Measurements from ENCODE around the gene PRKCA.

PRKCA gene

GRCh38 chr17:66326476-66327047, 24.1 kb downstream of the PRKCA start:
- 0 out of 2 replicates have a peak, but pooled peaks have one; percentile 56 for TF ChIP-seq PATZ1 (CRISPR knock-in tag; IDR thresholded peaks at IDR 0.05; ENCODE audit: borderline replicate concordance)
- no peak for TF ChIP-seq ZFP3 (CRISPR knock-in tag; IDR thresholded peaks at IDR 0.05)
- no peak for TF ChIP-seq ZNF8 (CRISPR knock-in tag; IDR thresholded peaks at IDR 0.05)
- TF ChIP-seq TSHZ2 (CRISPR knock-in tag; IDR thresholded peaks at IDR 0.05), result peak; percentile 86
- TF ChIP-seq ISL1 (CRISPR knock-in tag; IDR thresholded peaks at IDR 0.05), result peak; percentile 90
- TF ChIP-seq CSRNP3 (CRISPR knock-in tag; IDR thresholded peaks at IDR 0.05), result no peak; the same call in 1 of the 2 replicates
- TF ChIP-seq ZNF565 (CRISPR knock-in tag; conservative IDR thresholded peaks at IDR 0.05; ENCODE audit: low read depth), result no peak
- TF ChIP-seq POU6F1 (CRISPR knock-in tag; IDR thresholded peaks at IDR 0.05; ENCODE audit: borderline replicate concordance, low read depth), result no peak; the same call in 1 of the 2 replicates
- TF ChIP-seq BACH2 (CRISPR knock-in tag; IDR thresholded peaks at IDR 0.05; ENCODE audit: borderline replicate concordance), result no peak
- no peak for TF ChIP-seq RARB (CRISPR knock-in tag; IDR thresholded peaks at IDR 0.05)
- no peak; the same call in 1 of the 2 replicates for TF ChIP-seq ZC3H10 (CRISPR knock-in tag; IDR thresholded peaks at IDR 0.05)
- peak; percentile 71; the same call in 1 of the 2 replicates for TF ChIP-seq CREB5 (CRISPR knock-in tag; IDR thresholded peaks at IDR 0.05; ENCODE audit: low read depth)
- TF ChIP-seq ESRRG (CRISPR knock-in tag; IDR thresholded peaks at IDR 0.05), result no peak
- no peak for TF ChIP-seq CSDC2 (CRISPR knock-in tag; IDR thresholded peaks at IDR 0.05)
- TF ChIP-seq SNAI2 (CRISPR knock-in tag; IDR thresholded peaks at IDR 0.05), result no peak
- TF ChIP-seq TCF4 (CRISPR knock-in tag; IDR thresholded peaks at IDR 0.05; ENCODE audit: borderline replicate concordance), result peak; percentile 93
- no peak for TF ChIP-seq OSR1 (CRISPR knock-in tag; IDR thresholded peaks at IDR 0.05)
- TF ChIP-seq GLIS3 (CRISPR knock-in tag; IDR thresholded peaks at IDR 0.05), result no peak
- no peak for TF ChIP-seq ZFP30 (CRISPR knock-in tag; IDR thresholded peaks at IDR 0.05)
- TF ChIP-seq PPARA (CRISPR knock-in tag; IDR thresholded peaks at IDR 0.05; ENCODE audit: borderline replicate concordance), result no peak
- no peak for TF ChIP-seq ZNF70 (CRISPR knock-in tag; IDR thresholded peaks at IDR 0.05)
- no peak for TF ChIP-seq TOX (CRISPR knock-in tag; IDR thresholded peaks at IDR 0.05; ENCODE audit: borderline replicate concordance)
- TF ChIP-seq ARNTL (CRISPR knock-in tag; IDR thresholded peaks at IDR 0.05; ENCODE audit: borderline replicate concordance, low read depth), result no peak
- ATAC-seq, result peak; percentile 79

GRCh38 chr17:66330646-66331037, 28.2 kb downstream of the PRKCA start:
- ATAC-seq, result peak; percentile 61
- 0 out of 2 replicates have a peak, but pooled peaks have one; percentile 16 for TF ChIP-seq CSRNP3 (CRISPR knock-in tag; IDR thresholded peaks at IDR 0.05)
- 0 out of 2 replicates have a peak, but pooled peaks have one; percentile 8 for TF ChIP-seq TCF4 (CRISPR knock-in tag; IDR thresholded peaks at IDR 0.05; ENCODE audit: borderline replicate concordance)
- no peak for TF ChIP-seq ZC3H10 (CRISPR knock-in tag; IDR thresholded peaks at IDR 0.05)
- TF ChIP-seq CSDC2 (CRISPR knock-in tag; IDR thresholded peaks at IDR 0.05), result no peak
- TF ChIP-seq POU6F1 (CRISPR knock-in tag; IDR thresholded peaks at IDR 0.05; ENCODE audit: borderline replicate concordance, low read depth), result 0 out of 2 replicates have a peak, but pooled peaks have one; percentile 23
- no peak for TF ChIP-seq TOX (CRISPR knock-in tag; IDR thresholded peaks at IDR 0.05; ENCODE audit: borderline replicate concordance)
- 0 out of 2 replicates have a peak, but pooled peaks have one; percentile 22 for TF ChIP-seq ESRRG (CRISPR knock-in tag; IDR thresholded peaks at IDR 0.05)
- TF ChIP-seq ZNF8 (CRISPR knock-in tag; IDR thresholded peaks at IDR 0.05), result no peak
- peak; percentile 99 for TF ChIP-seq ISL1 (CRISPR knock-in tag; IDR thresholded peaks at IDR 0.05)
